GM12875 (cell line): ENCODE measurements around the gene SNRNP40.

Source experiments
- H3K4me3 ChIP-seq: one replicate; pipeline ENCODE4 v1.5.1; 2011; ENCODE audit warnings: low read depth, low read length, control low read depth
- TF ChIP-seq, protein P1 (sequence below): IDR thresholded peaks from 2 replicates; pipeline ENCODE4 v1.5.1; 2011; ENCODE audit warnings: low read depth, mild to moderate bottlenecking, control low read depth, inconsistent platforms, low read length, moderate library complexity, borderline replicate concordance; ENCODE audit not compliant: insufficient read depth

Gene SNRNP40

DNA sequence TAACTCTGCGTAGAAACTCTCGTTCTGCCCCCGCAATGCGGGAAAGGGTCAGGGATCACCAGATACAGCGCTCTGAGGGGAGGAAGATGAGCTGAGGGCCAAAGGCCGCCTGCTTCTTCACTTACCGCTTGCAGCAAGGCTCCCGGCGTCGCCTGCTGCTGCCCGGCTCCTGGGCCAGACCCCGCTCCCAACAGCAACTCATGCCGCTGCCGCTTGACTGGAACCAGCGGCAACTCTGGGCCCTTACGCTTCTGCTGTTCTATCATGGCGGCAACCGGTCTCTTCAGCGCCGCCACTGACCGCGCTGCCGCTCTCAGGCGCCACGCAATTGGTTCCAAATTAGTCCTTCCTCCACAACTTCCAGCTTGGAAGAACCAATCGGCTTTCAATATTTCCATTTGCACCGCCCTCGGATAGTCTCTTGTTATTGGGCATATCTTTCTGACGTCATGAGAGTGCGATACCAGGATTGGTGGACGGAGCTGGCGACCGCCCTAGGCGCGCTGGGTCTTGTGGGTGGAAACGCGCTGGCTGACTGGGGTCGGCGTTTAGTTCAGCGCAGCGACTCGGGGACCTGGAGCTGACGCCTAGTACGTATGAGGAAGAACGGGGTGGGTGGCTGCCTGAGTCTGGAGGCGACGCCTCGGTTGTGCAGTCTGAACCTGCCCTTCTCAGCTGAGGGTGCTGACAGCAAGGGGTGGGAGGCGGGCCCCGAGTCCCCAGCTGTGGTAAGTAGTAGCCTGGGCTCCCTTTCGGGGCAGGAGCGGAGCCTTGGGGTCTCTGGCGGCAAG lies at the start of gene SNRNP40, which contains the start of gene ZCCHC17:
SNRNP40 (minus strand) TSS at position 303 of the 791 bp plus-strand sequence; CDS start at position 266, 37 bp downstream.
ZCCHC17 (plus strand) TSS at position 547 of the 791 bp plus-strand sequence. CDS start 13,067 bp downstream, outside the sequence.
- peak within 1 kb of the TSS; percentile 98 for H3K4me3 ChIP-seq
- TF ChIP-seq, protein P1, sequence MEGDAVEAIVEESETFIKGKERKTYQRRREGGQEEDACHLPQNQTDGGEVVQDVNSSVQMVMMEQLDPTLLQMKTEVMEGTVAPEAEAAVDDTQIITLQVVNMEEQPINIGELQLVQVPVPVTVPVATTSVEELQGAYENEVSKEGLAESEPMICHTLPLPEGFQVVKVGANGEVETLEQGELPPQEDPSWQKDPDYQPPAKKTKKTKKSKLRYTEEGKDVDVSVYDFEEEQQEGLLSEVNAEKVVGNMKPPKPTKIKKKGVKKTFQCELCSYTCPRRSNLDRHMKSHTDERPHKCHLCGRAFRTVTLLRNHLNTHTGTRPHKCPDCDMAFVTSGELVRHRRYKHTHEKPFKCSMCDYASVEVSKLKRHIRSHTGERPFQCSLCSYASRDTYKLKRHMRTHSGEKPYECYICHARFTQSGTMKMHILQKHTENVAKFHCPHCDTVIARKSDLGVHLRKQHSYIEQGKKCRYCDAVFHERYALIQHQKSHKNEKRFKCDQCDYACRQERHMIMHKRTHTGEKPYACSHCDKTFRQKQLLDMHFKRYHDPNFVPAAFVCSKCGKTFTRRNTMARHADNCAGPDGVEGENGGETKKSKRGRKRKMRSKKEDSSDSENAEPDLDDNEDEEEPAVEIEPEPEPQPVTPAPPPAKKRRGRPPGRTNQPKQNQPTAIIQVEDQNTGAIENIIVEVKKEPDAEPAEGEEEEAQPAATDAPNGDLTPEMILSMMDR: no peak

DNA sequence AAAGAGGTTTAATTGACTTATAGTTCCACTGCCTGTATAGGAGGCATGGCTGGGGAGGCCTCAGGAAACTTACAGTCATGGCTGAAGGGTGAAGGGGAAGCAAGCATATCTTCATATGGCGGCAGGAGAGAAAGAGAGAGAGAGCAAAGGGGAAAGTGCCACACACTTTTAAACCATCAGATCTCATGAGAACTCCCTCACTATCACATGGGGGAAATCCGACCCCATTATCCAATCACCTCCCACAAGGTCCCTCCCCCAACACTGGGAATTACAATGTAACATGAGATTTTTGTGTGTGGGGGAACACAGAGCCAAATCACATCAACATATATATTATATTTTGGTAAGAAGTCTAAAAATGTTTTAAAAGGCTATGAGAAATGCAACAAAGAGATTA lies 49.0 kb upstream of the SNRNP40 start:
- TF ChIP-seq, protein P1: no peak
- H3K4me3 ChIP-seq: no peak overlapping the region

DNA sequence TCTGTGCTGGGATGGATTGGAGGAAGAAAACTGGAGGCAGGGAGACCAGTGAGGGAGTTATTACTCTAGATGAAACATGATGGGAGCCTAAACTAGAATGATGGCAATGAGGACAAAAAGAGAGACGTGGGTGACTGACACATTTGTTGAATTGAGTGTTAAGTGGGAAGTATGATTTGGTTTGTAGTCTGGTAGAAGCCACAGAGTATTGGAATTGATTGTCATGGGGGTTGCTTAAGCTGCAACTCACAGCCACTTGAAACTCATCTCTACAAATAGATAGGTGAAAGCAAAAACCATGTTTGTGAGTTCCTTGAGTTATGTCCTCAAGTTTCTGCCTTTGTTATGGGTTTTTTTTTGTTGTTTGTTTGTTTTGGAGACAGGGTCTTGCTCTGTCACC lies 47.9 kb upstream of the SNRNP40 start:
- H3K4me3 ChIP-seq: no peak overlapping the region
- TF ChIP-seq, protein P1: no peak

DNA sequence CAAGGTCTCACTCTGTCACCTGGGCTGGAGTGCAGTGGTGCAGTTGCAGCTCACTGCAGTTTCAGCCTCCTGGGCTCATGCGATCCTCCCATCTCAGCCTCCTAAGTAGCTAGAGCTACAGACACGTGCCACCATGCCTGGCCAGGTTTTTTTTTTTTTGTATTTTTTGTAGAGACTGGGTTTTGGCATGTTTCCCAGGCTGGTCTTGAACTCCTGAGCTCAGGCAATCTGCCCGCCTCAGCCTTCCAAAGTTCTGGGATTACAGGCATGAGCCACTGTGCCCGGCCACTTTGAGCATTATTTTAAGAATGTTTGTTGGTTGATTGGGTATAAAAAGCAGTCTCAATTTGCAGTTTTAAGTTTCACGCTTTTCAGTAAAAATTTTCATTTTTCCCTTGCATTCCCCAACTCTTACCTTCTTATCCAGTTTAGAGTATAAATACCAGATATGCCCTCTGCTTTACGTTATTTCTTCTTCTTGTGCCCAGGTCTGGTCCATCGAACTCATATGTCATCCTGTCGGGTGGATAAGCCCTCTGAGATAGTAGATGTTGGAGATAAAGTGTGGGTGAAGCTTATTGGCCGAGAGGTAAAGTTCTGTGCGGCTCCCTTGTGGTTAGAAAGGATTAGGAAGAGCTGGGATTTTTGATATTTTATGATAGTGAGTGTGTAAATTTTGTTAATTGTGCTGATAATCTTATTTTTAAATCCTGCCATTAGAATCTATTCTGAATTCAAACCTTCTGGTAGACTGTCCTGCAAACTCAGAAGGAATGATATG lies 40.3 kb upstream of the SNRNP40 start:
- TF ChIP-seq, protein P1: no peak
- H3K4me3 ChIP-seq: no peak overlapping the region

DNA sequence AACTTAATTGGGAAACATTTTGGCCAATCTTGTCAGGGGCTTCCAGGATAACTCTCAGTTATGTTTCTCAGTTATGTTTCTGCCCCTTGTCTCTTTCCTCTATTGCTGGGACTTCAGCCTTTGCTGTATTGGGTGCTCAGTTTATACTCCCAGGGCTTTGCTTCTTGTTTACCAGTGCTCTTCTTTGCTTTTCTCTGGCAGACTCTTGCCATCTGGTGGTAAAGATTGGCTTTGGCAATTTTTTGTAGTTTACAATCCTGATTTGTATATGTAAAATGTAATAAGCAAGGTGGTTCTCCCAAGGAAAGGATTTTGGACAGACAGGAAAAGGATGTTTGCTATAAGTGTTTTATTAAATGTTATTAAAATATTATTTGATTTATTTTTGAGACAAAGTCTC lies 38.4 kb upstream of the SNRNP40 start:
- TF ChIP-seq, protein P1: 0 out of 2 replicates have a peak, but pooled peaks have one; percentile 18
- H3K4me3 ChIP-seq: no peak overlapping the region

DNA sequence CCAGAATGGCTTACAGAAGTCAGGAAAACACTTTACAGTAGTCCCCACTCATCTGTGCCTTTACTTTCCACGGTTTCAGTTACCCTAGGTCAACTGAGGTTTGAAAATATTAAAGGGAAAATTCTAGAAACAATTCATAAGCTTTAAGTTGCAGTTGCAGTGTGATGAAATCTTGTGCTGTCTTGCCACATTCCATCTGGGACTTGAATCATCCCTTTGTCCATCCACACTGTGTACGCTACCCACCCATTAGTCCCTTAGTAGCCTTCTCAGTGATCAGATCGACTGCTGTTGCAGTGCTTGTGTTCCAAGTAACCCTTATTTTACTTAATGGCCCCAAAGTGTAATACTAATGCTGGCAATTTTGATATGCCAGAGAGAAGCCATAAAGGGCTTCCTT lies 30.8 kb upstream of the SNRNP40 start:
- TF ChIP-seq, protein P1: no peak
- no peak overlapping the region for H3K4me3 ChIP-seq
